Glomerular endothelial cell (primary cell): ENCODE measurements around the gene CCN5. TPM values are rescaled to one million over a fixed set of nuclear protein-coding genes. Genes with fewer than 3 reads are reported as not detected.
"Not testable (repeated sequence)": the region's sequence is repeated elsewhere in the genome, so short reads cannot be mapped to it uniquely, and the experiment has no call there.

Experiments
- DNase-seq: peaks from one replicate; pipeline ENCODE4 v3.0.0-alpha.2; 2011; ENCODE audit warnings: low read depth, low spot score; ENCODE audit errors: extremely low read depth
- total RNA-seq: library from RNA; depleted of rRNA; stranded (reverse); fragments of >200 nt; gene quantifications from 2 replicates; pipeline ENCODE4 v1.2.3, GENCODE V29; 2015

CCN5 gene
- total RNA-seq, 1 donor from 2014 or later: not detected

DNA sequence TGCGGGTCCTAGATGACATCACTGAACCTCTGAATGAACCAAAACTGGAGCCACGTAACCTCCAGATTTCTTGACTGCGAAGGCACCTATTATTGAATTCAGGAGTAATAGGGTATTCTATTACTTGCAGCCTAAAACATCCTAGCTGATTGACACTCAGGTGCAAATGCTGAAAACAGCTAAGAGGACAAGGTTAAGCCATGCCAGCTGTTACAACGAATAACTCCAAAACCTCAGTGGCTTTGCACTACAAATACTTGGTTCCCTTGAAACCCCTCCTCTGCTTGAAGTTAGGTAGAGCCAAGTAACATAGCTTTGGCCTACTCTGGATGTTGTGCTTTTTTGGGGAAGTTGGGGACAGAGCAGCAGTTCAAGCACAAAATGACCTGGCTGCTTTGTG is 21.0 kb upstream of the CCN5 start:
- no peak for DNase-seq

DNA sequence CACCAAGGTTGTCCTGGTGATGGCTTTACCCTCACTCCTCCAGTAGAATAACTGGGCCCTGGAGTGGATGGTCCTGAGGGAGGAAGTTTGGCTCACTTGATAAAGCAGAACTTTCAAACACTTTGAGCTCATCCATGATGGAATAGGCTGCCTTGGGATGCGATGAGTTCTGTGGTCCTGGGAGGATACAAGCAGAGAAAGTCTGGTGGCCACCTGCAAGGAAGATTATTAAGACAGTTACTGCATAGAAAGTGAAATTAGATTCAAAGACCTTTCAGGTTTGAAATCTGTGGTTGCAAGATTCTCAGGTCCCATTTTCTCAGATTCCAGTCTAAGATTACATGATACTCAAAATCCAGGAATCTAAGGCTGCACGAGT is 19.9 kb upstream of the CCN5 start:
- no peak for DNase-seq

DNA sequence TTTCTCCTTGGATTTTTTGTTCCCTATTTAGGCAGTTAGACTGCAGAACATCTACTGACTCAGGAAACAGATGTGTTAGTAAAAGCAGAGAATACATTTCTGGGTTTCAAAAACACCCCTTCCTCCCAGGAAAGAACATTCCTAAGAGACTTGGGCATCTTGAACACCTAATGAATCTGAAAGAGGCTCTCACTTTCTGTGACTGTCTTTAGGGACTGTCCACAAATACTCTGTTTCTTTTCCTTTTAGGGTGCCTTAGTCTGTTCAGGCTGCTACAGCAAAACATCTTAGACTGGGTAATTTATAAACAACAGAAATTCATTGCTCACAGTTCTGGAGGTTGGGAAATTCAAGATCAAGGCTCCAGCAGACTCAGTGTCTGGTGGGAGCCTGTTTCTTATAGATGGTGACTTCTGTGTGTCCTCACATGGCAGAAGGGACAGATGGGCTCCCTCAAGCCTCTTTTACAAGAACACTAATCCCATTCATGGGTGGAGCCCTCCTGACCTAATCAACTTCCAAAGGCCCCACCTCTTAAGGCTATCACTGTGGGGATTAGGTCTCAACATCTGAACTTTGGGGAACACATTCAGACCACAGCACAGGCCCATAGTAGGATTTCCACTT is 19.4 kb upstream of the CCN5 start:
- DNase-seq: no peak

DNA sequence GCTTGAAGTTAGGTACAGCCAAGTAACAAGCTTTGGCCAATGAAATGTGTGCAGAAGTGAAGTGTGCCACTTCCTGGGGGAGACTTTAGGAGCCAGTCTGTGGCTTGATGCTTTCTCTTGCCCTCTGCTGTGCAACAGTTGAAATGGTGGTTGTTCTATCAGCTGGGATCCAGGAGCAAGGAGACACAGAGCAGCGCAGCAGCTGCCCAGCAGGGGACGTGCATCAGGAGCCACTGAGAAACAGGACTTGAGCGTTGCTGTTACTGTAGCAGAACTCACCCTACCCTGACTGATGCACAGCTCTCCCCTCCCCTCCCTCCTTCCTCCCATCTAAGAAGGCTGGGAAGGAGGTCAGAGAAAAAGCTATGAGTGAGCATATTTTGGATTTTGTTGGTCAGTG is 18.9 kb upstream of the CCN5 start:
- DNase-seq: no peak

DNA sequence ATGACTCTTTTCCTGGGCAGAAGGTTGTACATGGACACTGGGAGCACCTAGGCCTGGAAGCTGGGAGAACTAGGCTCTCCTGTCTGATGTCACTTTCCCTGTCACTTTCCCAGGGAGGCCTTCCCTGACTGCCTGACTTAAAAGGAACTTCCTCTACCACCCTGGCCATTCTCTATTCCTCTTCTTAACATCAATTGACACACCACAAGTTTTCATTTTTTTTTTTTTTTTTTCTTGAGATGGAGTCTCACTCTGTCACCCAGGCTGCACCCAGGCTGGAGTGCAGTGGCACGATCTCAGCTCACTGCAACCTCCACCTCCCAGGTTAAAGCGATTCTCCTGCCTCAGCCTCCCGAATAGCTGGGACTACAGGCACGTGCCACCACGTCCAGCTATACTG is 18.1 kb upstream of the CCN5 start:
- not testable (repeated sequence) for DNase-seq

DNA sequence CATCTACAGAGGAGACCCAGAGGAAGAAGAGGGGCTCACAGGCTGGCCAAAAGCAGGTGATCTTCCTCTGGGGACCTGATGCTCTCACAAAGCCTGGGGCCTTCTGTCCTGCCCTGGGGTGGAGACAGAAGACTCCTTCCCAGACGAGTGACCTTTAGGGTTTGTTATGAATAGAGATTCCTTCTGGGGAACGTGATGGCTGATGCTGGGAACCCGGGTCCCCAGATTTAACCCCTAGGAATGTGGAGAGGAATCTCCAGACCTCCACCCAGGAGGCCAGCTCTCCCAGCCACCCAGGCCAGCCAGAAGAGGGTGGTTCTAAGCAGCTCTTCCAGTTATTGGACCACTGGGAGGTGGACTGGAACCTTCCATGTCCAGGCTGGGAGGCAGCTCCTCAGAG is 16.8 kb upstream of the CCN5 start:
- no peak for DNase-seq

DNA sequence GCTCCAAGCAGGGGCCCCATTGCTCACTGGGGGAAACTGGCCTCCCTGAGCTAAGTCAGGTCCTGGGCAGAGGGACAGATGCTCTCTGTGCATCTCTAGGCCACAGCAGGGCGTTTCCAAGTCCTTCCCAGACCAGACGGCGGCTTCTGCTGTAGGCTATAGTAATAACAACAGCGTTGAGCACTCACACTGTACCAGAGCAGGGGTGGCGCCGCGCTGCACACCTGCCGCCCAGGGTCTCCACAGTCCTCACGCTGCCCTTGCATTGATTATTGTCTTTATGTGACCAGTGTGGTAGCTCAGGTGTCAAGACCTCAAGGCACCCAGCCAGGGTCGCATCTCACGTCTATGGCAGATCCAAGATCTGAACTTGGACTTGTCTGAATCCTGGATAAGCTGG is 14.9 kb upstream of the CCN5 start:
- no peak for DNase-seq

DNA sequence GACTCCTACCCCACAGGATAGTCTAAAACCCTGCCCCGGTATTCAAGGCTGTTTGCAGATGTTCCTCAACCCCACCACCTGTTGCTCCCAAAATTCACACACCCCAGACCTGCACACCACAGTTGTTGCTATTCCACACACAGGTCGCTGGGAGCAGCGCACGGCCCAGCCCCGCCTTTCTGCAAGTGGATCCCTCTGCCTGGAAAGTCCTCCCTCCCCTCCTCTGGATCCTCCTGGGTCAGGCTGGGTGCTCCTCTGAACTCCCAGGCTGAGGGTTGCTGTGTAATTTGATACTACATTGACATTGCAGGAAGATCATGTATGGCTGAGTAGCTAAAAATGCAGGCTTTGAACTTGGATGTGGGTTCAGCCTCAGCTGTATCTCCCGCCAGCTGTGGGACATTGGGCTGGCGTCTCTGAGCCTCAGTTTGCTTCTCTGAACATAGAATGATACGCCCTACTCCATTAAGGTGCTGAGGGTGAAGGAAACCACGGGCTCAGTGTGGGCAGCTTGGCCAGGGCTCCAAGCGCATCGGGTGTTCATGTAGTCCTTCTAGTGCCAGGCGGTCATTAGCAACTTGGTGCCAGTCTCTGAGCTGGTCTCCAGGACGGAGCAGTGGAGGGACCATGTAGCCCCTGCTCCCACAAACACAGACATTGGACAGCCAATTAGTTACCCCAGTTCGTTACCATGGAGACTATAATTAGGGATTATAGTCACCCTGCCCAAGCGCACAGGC is 13.9 kb upstream of the CCN5 start:
- no peak for DNase-seq

DNA sequence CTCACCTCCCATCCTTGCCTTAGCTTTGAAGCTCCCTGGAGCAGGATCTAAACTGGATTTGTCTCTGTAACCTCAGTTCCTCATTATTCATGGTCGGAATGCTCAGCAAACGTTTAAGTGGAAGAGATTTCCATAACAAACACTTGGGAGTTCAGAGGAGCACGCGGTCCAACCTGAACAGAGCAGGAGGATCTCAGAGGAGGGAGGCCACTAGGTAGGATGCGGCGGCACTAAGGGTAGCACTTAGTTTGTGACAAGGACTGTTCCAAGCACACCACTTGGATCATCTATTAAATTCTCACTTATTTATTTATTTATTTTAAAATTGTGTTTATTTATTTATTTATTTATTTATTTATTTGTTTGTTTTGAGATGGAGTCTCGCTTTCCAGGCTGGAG is 13.3 kb upstream of the CCN5 start:
- DNase-seq: no peak

DNA sequence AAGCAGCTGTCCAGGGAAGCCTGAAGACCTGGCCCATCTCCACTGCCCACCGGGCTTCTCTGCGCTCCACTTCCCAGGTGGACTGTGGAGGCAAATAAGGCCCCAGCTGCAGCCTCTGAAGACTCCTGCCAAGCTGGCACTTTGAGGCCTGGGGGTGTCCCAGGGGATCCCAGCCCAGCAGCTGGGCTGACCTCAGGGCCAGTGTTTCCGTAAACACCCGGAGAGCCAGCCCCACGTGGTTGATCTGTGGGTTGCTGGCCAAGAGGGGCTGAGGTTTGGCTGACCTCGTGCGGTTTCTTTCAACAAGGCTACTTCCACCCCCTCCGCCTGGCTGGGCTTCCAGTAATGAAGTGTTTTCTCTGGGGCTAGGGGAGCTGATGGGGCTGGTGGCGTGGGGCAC is 12.4 kb upstream of the CCN5 start:
- DNase-seq: no peak

DNA sequence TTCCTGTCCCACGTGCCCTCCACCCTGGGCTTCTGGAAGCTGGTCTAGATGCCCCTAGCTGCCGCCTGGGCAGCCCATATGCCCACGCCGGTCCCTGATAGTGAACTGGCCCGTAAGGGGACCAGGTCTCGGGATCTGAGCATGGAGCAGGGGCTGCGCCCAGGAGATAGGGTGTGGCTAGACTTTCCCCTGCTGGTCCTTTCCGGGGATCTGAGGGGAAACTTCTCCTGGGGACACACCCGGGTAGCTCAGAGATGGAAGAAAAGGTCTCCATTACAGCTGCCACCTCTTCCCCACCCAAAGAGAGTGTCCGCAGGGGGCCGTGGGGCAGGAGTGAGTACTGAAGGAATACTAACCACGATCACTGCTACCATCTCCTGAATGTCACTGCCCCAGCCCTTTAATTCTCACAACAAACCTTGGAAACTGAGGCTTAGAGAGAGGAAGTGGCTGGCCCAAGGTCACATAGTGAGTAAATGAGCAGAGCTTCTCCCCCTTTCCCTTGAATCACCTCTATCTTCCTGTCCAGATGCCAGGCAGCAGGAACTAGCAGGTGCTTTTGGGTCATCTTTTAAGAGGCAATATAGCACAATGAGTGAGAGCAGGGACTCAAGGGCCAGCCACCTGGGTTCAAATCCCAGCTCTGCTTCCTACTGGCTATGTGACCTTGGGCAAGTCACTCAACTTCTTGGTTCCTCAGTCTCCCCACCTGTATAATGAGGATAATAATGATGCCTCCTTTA is 11.8 kb upstream of the CCN5 start:
- no peak for DNase-seq

DNA sequence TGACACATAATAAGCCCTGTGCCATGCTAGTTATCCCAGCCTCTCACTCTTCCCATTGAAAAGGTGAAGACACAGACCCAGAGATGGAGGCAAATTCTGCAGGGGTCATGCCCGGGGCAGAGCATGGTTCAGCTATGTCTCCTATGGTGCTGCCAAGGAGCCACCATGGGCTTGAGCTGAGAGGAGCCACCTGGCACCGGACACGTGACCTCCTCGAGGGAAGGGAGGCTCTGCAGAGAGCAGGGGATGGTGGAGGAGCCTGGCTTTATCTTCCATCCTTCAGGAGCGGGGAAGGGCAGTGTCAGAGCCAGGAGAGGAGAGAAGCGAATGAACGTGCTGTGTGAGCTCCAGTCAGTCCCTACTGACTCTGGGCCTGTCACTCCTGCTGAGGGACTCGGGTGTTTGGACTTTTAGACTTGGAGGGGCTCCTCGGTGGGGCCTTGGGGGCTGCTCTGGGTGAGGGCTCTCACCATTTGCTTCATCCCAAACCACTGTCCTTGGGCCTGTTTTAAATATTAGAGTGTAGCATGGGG is 11.1 kb upstream of the CCN5 start:
- no peak for DNase-seq

DNA sequence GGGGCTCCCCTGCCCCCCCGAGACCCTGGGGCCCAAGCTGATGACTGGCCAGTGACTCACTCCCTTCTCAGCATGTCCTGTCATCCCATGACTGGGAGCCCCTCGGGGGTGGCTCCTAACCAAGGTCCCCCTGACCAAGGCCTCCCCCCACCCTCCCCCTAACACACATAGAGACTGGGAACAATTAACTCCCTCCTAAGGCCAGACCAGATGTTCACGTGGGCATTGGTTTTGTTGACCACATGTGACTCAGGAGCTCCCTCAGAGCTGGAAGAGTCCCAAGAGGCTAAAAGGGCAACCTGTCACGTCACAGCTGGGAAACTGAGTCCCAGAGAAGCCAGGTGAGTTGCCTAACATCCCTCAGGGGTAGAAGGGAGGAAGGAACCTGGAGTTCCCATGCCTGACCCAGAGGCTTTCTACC is 10.6 kb upstream of the CCN5 start:
- no peak for DNase-seq

DNA sequence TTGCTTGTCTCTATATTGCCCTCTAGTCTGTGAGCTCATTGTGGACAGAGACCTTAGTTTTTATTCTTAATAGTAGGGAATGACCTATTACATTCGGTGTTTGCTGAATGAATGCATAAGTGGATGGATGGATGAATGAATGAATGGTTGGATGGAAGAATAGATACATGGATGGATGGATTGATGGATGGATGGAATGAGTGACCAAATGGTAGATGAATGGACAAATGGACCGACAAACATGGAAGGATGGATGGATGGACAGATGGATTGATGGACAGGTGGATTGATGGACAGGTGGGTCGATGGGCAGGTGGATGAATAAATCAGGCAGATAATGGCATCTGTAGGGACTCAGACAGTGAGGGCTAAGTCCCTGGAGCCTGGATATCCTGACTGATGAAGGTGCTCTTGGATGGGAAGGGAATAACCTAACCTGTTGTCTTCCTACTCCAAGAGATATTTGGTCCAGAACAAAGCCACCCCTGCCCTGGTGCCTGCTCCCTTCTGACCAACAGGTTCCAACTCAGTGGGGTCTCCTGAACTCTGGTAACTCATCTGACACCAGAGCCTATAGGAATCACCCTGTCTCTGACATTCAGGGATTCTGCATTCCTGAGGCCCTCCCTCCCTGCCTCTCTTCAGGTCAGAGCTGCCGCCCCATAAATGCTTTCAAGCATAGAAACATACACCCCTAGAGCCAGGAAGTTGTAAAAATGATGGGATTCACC is 9.6 kb upstream of the CCN5 start:
- DNase-seq: no peak

DNA sequence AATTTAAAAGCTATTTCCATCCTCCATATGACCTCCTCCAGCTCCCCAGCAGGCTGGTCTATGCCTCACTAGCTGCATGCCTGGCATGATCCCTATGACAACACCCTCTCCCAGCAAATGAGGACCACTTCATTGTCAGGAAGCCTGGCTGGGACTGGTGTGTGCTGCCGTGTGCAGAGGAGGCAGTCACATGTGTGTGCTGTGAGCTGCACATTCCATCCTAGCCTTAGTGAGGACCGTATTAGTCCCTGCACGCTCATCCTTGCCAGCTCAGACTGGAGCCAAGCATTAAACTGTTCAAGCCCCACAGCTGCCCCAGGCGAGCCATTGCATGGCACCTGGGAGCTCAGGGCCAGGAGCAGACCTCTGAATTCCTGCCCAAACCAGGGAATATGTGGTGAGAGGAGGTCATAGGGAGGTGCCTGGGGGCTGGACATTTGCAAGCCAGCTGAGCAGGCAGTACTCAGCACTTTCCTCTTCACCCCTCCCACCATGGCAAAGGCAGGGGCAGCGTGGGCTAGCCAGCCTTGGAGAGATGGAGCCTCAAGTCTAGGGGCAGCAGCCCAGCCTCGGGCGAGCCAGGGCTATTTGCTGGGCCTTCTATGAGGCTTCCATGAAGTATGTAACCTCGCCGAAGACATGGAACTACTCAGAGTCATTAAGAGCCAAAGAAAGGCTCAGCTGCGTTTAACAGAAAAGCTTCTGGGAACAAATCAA is 8.7 kb upstream of the CCN5 start:
- DNase-seq: no peak

DNA sequence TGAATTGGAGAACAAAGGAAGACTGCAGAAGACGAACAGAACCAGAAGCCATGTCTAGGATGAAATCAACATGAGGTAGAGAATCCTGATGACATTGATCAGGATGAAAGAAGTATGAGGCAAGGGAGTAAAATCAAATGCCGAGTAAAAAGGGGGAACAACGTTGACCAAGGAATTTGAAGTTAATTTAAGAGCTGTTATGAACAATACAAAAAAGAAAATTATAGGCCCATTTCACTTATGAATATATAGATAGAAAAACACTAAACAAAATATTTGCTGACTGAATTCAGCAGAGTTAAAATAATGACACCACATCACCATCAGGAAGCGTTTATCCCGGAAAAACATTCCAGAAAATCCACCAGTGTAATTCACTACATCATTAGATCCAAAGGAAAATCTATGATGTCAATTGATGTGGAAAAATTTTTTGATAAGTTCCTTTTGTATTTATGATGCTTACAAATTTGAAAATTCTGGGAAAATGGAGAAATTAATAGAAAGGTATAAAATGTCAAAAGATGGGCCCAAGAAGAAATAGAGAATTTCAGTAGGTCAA is 8.1 kb upstream of the CCN5 start:
- DNase-seq: no peak

DNA sequence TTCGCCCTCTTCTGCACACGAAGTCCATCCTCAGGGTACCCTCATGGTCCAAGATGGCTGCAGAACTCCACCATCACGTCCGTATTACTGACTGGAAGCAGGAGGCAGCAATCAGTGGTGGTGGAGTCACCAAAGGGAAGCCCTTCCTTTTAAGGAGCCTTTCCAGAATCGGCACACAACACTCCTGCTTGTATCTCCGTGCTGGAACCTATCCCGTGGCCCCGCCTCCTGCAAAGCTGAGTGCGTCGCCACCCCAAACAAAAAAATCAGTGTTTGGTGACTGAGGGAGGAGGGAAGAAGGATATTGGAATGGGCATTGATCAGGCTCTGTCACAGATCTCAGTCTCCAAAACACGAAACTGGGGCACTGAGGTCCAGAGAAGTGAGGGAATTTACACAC is 5.8 kb upstream of the CCN5 start:
- no peak for DNase-seq

DNA sequence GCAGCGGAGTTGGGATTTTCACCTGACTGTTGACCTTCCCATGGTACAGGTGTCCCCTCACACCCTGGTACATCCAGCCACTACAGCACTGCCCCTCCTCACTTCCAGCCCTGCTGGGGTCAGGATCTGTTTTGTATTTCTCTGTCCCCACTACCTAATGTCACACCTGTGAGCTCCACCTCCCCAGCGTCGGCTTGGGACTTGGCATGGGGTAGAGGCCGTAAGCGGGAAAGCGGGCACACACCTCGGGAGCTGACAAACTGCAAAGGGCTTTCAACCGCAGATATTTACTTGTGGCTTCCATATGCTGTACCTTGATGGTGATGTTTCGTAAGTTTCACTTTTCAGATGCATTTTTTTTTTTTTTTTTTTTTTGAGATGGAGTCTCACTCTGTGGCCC is 5.4 kb upstream of the CCN5 start:
- no peak for DNase-seq

DNA sequence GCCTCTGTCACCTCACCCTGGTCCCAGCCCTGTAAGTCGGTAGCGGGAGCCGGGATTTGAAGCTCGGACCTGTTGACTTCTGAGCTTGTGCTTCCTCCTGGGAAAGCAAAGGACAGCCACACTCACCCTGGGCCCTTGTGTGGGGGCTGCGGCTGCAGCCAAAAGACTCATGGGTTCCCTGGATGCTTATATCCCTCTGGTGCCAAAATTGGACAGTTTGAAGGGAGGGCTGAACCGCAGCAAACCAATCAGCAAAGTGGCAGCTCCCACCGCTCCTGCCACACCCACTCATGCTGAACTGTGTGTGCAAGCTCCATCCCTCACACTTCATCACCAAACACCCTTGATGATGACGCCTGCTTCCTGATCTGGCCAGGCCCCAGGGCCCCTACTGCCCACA is 3.9 kb upstream of the CCN5 start:
- no peak for DNase-seq

DNA sequence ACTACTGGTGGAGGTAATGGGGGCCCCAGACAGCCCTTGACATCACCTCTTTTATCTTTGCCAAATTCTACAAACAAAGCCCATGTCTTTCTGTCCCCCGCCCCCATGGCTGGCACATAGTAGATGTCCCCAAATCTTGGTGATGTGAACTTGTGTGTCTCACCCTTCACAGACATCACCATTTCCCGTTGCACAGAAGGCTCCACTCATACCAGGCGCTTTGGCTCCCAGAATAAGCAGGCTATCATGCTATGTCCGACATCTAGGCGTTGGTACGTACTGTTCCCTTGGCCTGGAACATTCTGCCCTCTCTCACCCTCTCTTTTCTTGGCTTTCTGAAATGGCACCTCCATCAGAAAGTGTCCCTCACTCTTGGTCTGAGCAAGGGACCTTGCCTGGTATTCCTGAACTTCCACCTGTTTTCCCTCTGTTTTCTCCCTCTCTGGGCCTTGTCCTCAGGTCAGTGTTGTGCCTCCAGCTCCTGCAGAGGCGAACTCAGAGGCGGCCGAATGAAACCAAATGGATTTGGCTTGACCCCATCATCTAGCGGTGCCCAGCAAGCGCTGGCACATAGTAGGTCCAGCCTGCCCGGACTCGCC is 968 bp upstream of the CCN5 start:
- DNase-seq: no peak
